MM.1S (cell line): ENCODE results near the gene MYOZ3.

Source experiments
- DNase-seq: peaks from one replicate; pipeline ENCODE4 v3.0.0-alpha.2; 2015
- H2AFZ ChIP-seq: fragments of 300-600 bp; sonication (generic); 2 replicates; pipeline ENCODE4 v1.6.0; 2016; ENCODE audit warnings: antibody characterized with exemption, low read length
- H3F3A ChIP-seq: fragments of 300-600 bp; sonication (generic); 2 replicates; pipeline ENCODE4 v1.6.1; 2016; ENCODE audit warnings: mild to moderate bottlenecking, antibody characterized with exemption, low read length, moderate library complexity, mixed read lengths; ENCODE audit not compliant: insufficient read depth
- H3K27ac ChIP-seq: fragments of 300-600 bp; sonication (generic); 2 replicates; pipeline ENCODE4 v1.5.1; 2016; ENCODE audit warnings: mild to moderate bottlenecking, low read length
- H3K27me3 ChIP-seq: fragments of 300-600 bp; sonication (generic); replicated peaks from 2 replicates; pipeline ENCODE4 v1.6.0; 2016; ENCODE audit warnings: low read length; ENCODE audit not compliant: insufficient read depth
- H3K36me3 ChIP-seq: fragments of 300-600 bp; sonication (generic); replicated peaks from 2 replicates; pipeline ENCODE4 v1.6.1; 2016; ENCODE audit warnings: mild to moderate bottlenecking, low read length, mixed read lengths; ENCODE audit not compliant: insufficient read depth
- H3K4me1 ChIP-seq: fragments of 300-600 bp; sonication (generic); 2 replicates; pipeline ENCODE4 v1.6.1; 2016; ENCODE audit warnings: low read length, mixed read lengths
- H3K4me2 ChIP-seq: fragments of 300-600 bp; sonication (generic); 2 replicates; pipeline ENCODE4 v1.6.0; 2016; ENCODE audit warnings: low read depth, low read length
- H3K4me3 ChIP-seq: fragments of 300-600 bp; sonication (generic); 2 replicates; pipeline ENCODE4 v1.5.1; 2016; ENCODE audit warnings: low read length, mixed read lengths
- H3K79me2 ChIP-seq: fragments of 300-600 bp; sonication (generic); 2 replicates; pipeline ENCODE4 v1.6.1; 2016; ENCODE audit warnings: mixed run types, low read length, mixed read lengths
- H3K9ac ChIP-seq: fragments of 300-600 bp; sonication (generic); 2 replicates; pipeline ENCODE4 v1.6.1; 2016; ENCODE audit warnings: low read length, mixed read lengths
- H3K9me2 ChIP-seq: fragments of 300-600 bp; sonication (generic); replicated peaks from 2 replicates; pipeline ENCODE4 v1.6.1; 2016; ENCODE audit warnings: mild to moderate bottlenecking, low read length, mixed read lengths; ENCODE audit not compliant: insufficient read depth
- H3K9me3 ChIP-seq: fragments of 300-600 bp; sonication (generic); replicated peaks from 2 replicates; pipeline ENCODE4 v1.6.1; 2016; ENCODE audit warnings: mild to moderate bottlenecking, low read length, mixed read lengths; ENCODE audit not compliant: insufficient read depth
- H4K20me1 ChIP-seq: fragments of 300-600 bp; sonication (generic); 2 replicates; pipeline ENCODE4 v1.6.1; 2016; ENCODE audit warnings: mild to moderate bottlenecking, low read length, moderate library complexity, mixed read lengths; ENCODE audit not compliant: insufficient read depth
- CTCF ChIP-seq: fragments of 300-600 bp; sonication (generic); IDR thresholded peaks from 2 replicates; pipeline ENCODE4 v1.5.1; 2016; ENCODE audit warnings: antibody characterized with exemption, low read length, mixed read lengths
- EZH2 ChIP-seq: fragments of 300-600 bp; sonication (generic); optimal IDR thresholded peaks from 2 replicates; pipeline ENCODE3; 2017; ENCODE audit warnings: low read depth, mild to moderate bottlenecking, antibody characterized with exemption, low read length, mixed read lengths
- EZH2phosphoT487 ChIP-seq: fragments of 300-600 bp; sonication (generic); IDR thresholded peaks from 2 replicates; pipeline ENCODE4 v1.6.1; 2018; ENCODE audit warnings: antibody characterized with exemption, low read length

MYOZ3 gene

GRCh38 chr5:150671509-150672236, 10.6 kb downstream of the MYOZ3 start:
- Histone ChIP-seq H2AFZ (no peak overlapping the region), H3K79me2 (no peaks in the 10 kb centered on the region), H3K4me2 (no peak overlapping the region), H3K27ac (no peak overlapping the region), H3K36me3 (no peaks in the 10 kb centered on the region), H3K9me3 (no peaks in the 10 kb centered on the region), H3K4me3 (no peak overlapping the region), H4K20me1 (no peaks in the 10 kb centered on the region), H3F3A (no peaks in the 10 kb centered on the region), H3K9me2 (no peaks in the 10 kb centered on the region), H3K27me3 (peaks cover 10% of the 10 kb centered on the region; the same call in 1 of the 2 replicates), H3K9ac (no peak overlapping the region), H3K4me1 (no peaks in the 10 kb centered on the region)
- no peak for TF ChIP-seq CTCF
- TF ChIP-seq EZH2phosphoT487, result no peak
- TF ChIP-seq EZH2, result no peak
- no peak for DNase-seq

- Histone ChIP-seq H3K4me1 (no peaks in the 10 kb centered on the region), H2AFZ (no peak overlapping the region), H3K36me3 (no peaks in the 10 kb centered on the region), H3K27me3 (peaks cover 10% of the 10 kb centered on the region; the same call in 1 of the 2 replicates), H3K4me3 (no peak overlapping the region), H3K27ac (no peak overlapping the region), H3K9ac (no peak overlapping the region), H4K20me1 (no peaks in the 10 kb centered on the region), H3K79me2 (no peaks in the 10 kb centered on the region), H3K4me2 (no peak overlapping the region), H3K9me3 (no peaks in the 10 kb centered on the region), H3F3A (no peaks in the 10 kb centered on the region), H3K9me2 (no peaks in the 10 kb centered on the region)
- no peak for TF ChIP-seq EZH2phosphoT487
- no peak for DNase-seq
These were observed 11.3 kb downstream of the MYOZ3 start for GRCh38 chr5:150672237-150672883.

- no peaks in the 10 kb centered on the region for H3K4me1 ChIP-seq
- H3K27me3 ChIP-seq, result peaks cover 10% of the 10 kb centered on the region; the same call in 1 of the 2 replicates
- H2AFZ ChIP-seq, result no peak overlapping the region
- DNase-seq, result no peak
- no peak overlapping the region for H3K4me2 ChIP-seq
- no peaks in the 10 kb centered on the region for H3K9me2 ChIP-seq
- H3K9ac ChIP-seq, result no peak overlapping the region
- no peaks in the 10 kb centered on the region for H3K79me2 ChIP-seq
- H3F3A ChIP-seq, result no peaks in the 10 kb centered on the region
- no peaks in the 10 kb centered on the region for H4K20me1 ChIP-seq
- TF ChIP-seq CTCF, result no peak
- TF ChIP-seq EZH2, result no peak
- no peaks in the 10 kb centered on the region for H3K9me3 ChIP-seq
- no peak overlapping the region for H3K4me3 ChIP-seq
- no peaks in the 10 kb centered on the region for H3K36me3 ChIP-seq
- H3K27ac ChIP-seq, result no peak overlapping the region
These were observed 11.8 kb downstream of the MYOZ3 start for GRCh38 chr5:150672884-150673275.

- Histone ChIP-seq H3K27me3 (peaks cover 10% of the 10 kb centered on the region; the same call in 1 of the 2 replicates), H2AFZ (no peak overlapping the region), H3K4me2 (no peak overlapping the region), H3K27ac (no peak overlapping the region), H3K4me3 (no peak overlapping the region), H3K9me3 (no peaks in the 10 kb centered on the region), H3K79me2 (no peaks in the 10 kb centered on the region), H3K9ac (no peak overlapping the region), H3K4me1 (no peaks in the 10 kb centered on the region), H3K36me3 (no peaks in the 10 kb centered on the region), H3K9me2 (no peaks in the 10 kb centered on the region), H4K20me1 (no peaks in the 10 kb centered on the region), H3F3A (no peaks in the 10 kb centered on the region)
- TF ChIP-seq EZH2, result no peak
- no peak for TF ChIP-seq EZH2phosphoT487
- TF ChIP-seq CTCF, result no peak
- DNase-seq, result no peak
These were observed 13.3 kb downstream of the MYOZ3 start for GRCh38 chr5:150674341-150674821.
